GM19372 (cell line): ENCODE results near the gene PACS2.

Source experiments
- ATAC-seq: cut with Tn5 transposase; IDR thresholded peaks from one replicate; pipeline ENCODE4 v1.9.1; 2021; ENCODE audit warnings: mild to moderate bottlenecking, low read depth, moderate library complexity; ENCODE audit not compliant: unreplicated experiment

Gene PACS2

DNA sequence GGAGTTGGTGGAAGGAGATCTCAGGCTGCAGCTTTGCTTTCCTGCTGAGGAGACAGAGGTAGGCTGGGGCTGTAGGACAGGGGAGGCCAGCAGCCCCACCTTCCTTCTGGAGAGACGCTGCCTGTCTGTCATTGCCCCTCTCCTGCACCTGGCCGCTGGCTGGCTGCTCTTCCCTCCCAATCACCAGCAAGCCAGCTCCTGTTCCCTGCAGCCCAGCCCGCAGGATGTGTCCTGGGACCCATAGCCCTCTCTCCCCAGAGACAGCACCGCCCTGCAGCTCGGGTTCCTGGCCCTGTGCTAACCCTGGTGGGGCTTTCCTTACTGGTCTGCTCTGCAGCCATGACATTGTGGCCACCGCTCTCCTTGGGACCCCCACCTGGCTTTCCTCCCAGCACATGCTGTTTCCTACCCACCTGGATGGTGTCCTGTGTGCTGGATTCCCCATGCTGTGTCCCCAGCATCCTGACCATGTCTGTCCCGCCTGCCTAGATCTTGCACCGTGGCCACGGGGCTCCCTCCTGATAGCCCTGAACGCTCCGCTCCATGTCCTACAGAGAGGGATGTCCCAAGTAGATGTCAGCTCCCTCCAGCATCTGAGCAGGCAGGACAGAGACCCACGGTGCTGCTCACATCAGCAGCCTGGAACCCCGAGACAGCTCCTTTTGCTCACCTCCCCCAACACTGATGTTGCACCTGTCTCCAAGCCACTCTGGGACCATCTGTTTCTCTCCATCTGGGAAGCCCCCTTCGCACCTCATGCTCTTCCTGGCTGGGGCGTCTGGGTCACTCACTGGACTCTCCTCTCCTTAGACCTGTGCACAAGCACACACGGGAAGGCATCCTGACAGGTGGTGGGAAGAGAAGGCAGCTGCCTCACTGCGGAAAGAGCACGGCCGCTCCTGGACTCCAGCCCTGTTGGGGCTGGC, 104.0 kb downstream of the PACS2 start:
- no peak for ATAC-seq

DNA sequence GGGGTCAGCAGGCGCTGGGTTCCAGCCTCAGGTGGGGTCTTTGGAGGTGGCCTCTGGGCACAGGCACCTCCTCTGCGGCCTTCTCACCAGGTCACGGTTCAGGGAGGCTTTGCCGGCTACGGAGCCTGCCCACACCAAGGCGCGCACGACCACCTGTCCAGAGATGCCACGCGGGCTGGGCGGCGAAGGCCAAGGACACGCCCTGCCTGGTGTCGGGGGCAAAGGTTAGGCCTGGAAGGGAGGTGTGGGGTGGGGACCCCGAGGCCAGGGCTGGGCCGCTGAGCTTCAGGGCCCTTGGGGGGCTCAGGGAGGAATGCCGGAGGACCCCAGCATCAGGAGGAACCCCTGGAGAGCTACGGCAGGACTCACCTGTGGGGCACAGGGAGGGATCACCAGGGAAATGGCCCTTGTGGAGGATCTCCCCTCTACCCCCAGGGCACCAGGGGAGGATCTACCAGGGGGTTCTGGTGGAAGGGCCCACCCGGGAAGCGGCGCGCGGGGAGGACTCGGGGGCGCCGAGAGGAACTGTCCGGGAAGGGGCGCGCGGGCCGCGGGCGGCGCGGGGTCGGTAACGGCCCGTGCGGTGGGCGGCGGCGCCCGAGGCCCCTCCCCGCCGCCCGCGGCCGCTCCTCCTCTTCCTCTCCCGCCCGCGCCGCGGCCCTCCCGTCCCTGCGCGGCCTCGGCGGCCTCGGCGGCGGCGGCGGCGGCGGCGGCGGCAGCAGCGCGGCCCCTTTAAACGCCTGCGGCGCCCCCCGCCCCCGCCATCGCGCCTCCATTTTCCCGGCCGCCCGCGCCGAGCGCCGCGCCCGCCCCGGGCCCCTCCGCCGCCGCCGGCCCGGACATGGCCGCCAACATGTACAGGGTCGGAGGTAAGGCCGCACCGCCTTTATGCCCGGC, 104.9 kb downstream of the PACS2 start, which contains the start of gene MTA1:
MTA1 (plus strand) TSS at position 633 of the 897 bp plus-strand sequence; CDS start at position 842, 209 bp downstream.
- peak; percentile 66 for ATAC-seq

DNA sequence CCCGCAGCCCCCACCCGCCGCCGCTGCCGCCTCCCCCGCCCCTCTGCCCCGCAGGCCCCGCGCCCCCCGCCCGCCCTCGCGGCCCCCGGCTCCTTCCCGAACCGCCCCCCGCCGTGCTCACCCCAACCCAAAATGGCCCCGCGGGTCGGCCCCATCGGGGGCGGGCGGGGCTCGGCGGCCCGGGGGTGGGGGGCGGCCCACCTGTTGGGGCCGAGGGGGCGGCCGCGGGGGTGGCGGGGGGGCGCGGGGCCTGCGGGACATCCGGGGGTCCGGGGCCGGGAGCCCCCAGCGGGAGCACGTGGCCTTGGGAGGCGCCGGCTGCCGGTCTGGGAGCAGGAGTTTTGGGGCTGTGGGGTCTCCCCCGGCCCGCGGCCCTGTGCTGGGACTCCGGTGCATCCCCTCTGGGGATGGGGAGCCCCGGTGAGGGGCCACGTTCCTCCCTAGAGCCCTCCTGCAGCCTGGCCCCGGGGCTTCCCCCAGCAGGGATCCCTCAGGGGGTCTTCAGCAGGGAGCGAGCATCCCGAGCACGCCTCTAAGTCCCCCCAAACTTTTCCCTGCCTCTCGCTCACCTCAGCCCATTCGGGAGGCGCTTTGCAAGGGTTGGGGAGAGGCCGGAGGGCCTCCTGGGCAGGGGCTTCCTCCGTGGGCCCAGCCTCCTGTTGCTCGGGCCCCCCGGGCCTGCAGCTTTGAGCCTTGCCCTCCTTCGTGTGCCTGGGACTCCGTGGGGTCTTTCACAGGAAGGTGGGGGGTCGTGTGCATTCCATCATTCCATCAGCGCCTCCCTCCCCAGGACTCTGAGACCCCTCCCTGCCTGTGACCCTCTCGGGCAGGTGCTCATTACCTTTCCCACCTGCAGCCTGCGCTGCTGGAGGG, 105.8 kb downstream of the PACS2 start:
- no peak for ATAC-seq

DNA sequence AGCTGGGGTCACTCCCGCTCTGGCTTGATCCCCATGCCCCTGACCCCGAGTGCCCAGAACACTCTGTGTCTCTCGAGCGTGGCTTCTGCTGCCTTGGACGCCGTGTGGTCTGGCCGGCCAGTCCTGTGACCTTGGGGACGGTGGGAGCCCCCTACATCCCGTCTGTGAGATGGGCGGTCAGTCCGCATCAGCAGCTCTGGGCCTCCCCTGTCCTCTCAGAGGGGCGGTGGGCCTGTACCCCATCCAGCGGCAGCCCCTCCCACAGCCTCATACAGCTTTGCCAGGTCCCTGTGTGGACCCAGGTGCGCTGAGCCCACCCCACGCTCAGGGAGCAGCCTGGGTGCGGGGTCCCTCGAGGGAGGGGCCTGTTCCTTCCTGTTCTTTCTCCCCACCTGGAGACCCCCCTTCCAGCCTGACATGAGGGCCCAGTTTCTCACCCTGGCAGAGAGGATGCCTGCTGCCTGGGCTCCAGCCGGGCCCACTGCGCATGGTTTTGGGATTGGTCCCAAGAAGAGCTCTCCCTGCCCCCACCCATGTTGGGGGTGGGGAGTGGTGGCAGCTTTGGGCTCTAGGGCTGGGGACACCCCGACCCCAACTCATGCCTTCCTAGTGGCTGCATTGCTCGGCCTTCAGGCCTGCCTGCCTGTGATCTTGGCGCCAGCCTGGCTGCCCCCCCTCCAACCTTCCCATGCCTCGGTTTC, 106.6 kb downstream of the PACS2 start:
- ATAC-seq: no peak

DNA sequence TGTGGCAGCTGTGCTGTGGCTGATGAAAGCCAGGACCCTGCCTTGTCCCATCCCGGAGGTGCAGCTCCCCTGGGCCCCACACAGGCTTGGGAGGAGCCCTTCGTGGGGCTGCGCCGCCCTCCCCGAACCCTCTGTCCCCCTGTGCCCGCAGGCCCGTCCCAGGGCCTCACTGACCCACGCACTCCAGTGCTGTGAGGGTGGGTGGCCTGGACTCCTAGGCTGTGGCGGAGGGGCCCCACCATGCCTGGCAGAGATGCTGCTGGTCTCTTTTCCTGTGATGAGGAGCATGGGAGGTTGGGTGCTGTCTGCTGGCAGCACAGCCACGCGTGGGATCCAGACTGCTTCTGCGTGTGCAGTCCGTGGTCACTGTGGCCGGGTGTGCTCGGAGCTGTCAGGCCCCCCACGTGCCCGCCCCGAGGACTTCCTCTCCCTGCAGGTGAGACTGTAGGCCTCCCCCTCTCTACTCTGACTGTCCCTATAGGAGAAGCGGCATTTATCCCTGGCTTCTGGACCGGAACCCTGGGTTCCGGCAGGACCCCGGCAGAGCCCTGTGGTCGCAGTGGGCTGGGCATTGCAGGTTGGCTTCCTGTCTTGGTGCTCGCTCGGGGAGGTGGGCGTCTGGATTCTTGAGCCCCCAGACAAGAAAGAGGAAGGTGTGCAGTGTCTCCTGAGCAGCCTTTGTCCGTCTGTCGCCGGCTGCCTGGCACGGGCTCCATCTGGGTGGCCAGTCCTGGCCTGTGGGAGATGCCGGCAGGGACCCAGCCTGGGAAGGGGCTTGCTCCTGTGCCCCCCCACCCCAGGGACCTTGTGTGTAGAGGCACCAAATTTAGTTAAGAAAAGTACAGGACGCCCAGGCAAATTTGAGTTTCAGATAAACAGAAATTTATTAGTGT, 107.4 kb downstream of the PACS2 start:
- ATAC-seq: no peak

DNA sequence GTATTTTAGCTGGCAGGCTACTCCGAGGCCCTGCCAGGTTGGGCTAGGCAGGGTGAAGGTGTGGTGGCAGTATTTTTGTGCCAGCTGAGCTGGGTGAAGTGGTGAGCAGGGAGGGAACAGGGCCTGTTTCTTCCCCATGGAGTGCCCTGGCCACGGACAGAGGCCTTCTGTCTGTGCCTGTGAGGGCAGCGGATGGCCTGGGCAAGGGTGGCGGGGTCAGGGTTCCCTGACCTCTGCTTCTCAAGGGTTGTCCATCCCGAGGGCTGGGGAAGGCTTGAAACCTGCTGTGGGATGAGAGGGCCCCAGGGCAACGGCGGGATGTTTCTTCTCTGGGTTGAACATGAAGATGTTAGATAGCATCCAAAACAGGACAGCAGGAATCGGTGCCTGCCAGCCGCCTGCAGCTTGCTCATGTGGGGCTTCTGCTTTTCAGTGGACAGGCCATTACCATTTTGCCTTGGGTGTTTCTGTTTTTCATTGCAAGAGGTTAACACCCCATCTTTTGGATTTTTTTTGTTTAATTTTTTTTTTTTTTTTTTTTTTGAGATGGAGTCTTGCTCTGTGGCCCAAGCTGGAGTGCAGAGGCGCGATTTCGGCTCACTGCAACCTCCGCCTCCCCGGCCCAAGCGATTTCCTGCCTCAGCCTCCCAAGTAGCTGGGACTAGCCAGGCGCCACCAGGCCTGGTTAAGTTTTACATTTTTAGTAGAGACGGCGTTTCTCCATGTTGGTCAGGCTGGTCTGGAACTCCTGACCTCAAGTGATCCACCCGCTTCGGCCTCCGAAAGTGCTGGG, 108.3 kb downstream of the PACS2 start:
- ATAC-seq: no peak

DNA sequence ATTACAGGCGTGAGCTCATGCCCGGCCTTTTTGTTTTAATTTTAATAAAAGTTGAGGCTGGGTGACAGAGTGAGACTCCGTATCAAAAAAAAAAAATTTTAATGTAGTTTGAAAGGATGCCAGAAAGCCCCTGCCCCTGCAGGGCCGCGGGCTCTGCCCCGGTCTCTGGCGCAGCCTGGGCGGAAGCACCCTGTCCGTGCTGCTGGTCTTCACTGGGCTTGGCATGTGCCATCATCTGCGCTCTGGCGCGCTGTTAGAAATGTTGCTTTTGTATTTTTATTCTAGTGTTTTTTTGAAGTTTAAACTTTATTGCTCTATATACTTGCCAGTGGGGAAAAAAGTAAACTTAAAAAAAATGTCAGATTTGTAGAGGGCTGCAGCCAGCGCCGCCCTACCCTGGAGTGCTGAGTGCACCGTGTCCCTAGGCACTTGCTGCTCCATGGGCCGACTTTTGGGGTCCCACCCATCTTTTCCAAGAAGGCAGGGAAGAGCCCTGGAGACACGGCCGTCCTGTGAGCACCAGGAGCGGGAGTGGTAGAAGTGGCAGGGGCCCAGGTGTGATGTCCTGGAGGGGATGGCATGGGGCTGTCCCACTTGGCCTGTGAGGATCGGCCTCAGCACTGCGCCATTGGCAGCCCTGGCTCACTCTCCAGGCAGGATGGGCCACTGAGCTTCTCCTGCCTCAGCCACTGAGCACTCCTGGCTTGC, 109.1 kb downstream of the PACS2 start:
- no peak for ATAC-seq

DNA sequence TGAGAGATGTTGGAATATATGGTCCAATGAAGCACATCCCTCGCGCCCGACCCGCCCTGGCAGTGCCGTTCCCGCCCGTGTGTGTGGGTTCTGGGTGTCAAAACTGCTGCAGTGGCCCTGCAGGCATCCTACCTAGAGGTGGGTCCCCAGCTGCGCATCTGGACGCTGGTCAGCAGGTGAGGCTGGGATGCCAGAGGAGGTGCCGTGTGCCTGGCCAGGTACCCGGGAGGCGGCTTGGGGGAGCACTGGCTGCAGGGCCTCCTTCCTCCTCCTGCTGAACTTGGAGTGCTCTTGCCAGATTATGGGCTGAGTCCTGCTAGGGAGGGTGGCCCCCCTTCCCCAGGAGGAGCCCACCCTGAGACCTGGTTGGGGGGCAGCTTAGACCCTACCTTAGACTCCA, 110.3 kb downstream of the PACS2 start:
- no peak for ATAC-seq

DNA sequence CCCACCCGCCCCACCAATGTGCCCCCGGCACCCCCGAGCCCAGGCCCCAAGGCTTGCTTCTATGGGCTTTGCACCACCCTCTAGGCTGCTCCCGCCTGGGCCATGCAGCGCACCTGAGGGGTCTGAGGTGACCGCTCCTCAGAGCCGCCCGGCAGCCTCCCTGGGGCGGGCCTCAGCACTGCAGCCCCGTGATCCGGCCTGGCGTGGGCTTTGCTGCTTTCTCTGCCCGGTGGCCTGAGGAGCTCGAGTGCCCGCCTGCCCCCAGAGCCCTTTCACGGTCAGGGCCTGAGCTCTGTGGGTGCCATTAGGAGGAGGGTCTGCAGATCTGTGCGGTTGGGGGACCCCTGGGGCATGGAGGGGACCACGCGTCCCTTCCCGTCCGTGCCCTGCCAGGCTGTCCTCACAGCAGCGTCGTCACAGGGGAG, 111.3 kb downstream of the PACS2 start:
- ATAC-seq: no peak

DNA sequence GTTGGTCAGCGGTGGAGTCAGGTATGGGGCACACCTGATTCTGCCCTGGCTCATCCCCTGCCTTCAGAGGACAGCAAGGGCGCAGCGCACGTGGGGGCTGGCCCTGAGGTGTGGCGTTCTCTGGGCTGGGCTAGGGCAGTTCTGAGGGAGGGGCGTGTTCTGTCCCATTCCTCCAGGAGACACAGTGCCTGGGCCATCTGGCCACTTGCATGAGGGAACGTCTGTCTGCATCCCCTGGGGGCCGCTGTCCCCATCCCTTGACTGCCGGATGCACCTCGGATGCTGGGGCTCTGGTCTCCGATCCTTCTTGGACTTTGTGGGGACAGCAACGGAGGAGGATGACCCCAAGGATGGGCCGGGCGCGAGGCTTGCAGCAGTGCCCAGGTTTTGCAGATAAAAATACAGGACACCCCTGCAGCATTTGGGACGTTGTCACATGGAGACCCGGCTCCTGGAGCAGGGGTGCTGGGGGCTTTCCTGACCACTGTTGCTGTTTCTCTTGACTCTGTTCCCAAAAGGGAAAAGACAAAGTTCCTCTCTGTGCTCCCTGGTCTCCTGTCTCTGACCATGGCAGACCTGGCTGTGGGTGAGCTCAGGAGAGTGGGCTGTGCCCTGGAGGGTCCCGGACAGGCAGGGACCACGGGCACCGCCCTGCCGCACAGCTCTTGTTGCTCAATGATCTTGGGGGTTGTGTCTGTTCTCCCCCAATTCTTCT, 112.0 kb downstream of the PACS2 start:
- no peak for ATAC-seq

DNA sequence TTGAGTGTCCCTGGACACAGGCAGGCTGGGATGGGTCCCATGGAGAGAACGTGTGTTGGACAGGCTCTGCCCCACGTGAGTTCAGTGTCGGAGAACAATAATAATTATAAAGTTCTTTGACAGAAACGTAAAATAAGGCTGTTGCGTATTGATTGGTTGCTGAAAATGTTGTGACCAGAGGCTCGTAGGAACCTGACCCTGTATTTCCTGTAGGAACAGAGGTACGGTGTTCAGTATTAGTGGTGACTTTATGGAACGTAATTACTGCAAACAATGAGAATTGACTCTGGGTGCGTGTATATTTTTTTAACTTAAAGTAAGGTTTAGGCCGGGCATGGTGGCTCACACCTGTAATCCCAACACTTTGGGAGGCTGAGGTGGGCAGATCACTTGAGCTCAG, 112.9 kb downstream of the PACS2 start:
- ATAC-seq: no peak

DNA sequence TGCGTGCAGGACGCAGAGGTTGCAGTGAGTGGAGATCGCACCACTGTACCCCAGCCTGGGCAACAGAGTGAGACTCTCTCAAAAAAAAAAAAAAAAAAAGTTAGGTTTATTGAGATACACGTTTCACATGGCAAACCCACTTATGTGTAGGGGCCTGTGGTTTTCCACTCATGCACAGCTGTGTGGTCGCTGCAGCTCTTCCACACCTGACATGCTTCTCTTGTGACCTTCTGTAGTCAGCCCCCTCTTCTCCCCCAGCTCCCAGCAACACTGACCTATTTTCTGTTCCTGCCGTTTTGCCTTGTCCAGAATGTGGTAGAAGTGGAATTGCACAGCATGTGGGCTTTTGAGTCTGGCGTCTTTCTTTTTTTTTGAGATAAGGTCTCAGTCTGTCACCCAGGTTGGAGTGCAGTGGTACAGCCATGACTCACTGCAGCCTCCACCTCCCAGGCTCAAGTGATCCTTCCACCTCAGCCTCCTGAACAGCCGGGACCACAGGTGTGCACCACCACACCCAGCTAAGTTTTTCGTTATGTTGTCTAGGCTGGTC, 113.5 kb downstream of the PACS2 start:
- ATAC-seq: no peak

DNA sequence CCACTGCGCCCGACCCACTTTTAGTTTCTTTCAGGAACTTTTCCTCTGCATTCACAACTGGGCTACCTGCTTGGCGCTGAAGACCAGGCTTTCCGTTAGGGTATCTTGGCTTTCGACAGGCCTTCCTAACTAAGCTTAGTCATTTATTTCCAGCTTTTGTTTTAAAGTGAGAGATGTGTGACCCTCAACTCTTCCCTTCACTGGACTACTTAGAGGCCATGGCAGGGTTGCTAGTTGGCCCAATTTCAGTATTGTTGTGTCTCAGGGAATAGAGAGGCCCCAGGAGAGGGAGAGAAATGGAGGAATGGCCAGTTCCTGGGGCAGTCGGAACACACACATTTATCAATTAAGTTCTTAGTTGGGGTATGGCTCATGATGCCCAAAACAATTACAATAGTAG, 115.5 kb downstream of the PACS2 start:
- no peak for ATAC-seq

DNA sequence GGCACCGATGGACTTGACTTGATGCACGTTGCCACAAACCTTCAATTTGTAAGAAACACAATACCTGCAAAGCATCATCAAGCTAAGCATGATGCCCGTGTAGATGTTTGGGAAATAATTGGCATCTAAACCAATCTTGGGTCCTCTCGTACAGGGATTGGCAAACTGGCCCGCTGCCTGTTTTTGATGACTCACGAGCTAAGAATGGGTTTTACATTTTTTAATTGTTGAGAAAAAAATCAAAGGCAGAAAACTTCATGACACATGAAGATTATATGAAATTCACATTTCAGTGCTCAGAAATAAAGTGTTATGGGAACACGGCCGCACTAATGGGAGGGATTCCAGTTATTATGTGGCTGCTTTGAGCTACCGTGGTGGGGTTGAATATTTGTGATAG, 116.0 kb downstream of the PACS2 start:
- no peak for ATAC-seq

DNA sequence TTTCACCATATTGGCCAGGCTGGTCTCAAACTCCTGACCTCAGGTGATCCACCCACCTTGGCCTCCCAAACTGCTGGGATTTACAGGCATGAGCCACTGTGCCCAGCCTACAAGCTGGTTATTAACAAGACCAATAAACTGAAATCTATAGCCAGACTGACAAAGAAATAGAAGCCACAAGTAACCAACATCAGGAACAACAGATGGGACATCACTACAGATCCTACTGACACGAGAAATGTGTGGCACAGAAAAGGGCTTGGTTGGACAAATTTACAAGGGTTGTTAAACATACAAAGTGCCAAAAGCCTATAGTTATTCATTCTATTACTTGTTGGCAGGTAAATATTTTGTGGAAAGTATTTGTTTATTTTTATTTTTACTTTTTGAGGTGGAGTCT, 116.7 kb downstream of the PACS2 start:
- no peak for ATAC-seq

DNA sequence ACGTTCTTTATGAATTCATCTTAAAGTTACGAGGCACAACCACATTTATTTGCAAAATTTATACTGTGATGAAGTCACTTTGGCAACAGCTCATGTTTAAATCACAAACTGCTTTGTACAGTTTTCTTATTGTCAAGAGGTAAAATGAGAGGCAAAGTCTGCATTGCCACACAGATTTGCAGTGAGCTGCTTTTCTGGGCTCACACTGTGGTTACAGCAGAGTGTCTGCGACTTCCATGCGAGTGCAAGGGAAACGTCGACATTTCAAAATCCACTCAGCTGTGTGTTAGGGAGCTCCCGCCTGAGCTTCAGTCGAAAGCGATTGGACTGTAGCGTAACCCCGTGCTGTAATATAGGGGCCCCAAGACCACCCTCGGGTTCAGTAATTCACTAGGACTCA, 118.1 kb downstream of the PACS2 start:
- ATAC-seq: no peak
